SK-MEL-5 (cell line): ENCODE data around the gene MYZAP. TPM values are rescaled to one million over a fixed set of nuclear protein-coding genes. Genes with fewer than 3 reads are reported as not detected.

Experiments used
- DNase-seq: peaks from one replicate; pipeline ENCODE4 v3.0.0-alpha.2; 2016; ENCODE audit warnings: low read depth, low spot score
- in situ Hi-C: cut with HindIII; loops from 2 replicates; pipeline ENCODE4 v1.10.0; 2016; ENCODE audit warnings: low sequenced_read_pairs, high pct_unique_total_duplicates, low pct_unique_long_range_greater_than_20kb
- total RNA-seq: library from RNA; depleted of rRNA; stranded (reverse); fragments of >200 nt; shearing (Covaris generic); gene quantifications from 2 replicates; pipeline ENCODE4 v1.2.3, GENCODE V29; 2014

MYZAP gene
- total RNA-seq, 1 experiment from 2014 or later, result 0.21 TPM

GRCh38 chr15:57696146-57696545, 104.4 kb downstream of the MYZAP start:
- DNase-seq, result no peak

DNA sequence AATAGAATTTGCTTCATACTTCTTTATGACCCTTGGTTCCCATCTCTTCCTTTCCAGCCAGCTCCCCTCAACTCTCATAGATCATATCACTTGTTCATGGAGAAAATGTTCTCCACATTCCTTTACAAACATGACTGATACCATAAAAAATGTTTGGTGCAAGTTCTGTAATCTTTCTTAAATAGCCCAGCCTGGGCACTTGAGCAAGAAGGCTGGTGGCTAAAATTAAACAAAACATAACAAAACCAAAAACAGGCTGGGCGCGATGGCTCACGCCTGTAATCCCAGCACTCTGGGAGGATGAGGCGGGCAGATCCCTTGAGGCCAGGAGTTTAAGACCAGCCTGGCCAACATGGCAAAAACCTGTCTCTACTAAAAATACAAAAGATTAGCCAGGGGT, 105.9 kb downstream of the MYZAP start:
- in situ Hi-C loops, result no loop called here
- DNase-seq, result no peak

More at GRCh38 chr15:57696146-57696545, 104.4 kb downstream of the MYZAP start:
- in situ Hi-C loops, result no loop called here

- in situ Hi-C loops, result no loop called here
These were observed 106.5 kb downstream of the MYZAP start for GRCh38 chr15:57698243-57698642.

GRCh38 chr15:57698991-57699390, 107.3 kb downstream of the MYZAP start:
- DNase-seq, result no peak
- in situ Hi-C loops, result no loop called here

More at GRCh38 chr15:57698243-57698642, 106.5 kb downstream of the MYZAP start:
- DNase-seq, result no peak

DNA sequence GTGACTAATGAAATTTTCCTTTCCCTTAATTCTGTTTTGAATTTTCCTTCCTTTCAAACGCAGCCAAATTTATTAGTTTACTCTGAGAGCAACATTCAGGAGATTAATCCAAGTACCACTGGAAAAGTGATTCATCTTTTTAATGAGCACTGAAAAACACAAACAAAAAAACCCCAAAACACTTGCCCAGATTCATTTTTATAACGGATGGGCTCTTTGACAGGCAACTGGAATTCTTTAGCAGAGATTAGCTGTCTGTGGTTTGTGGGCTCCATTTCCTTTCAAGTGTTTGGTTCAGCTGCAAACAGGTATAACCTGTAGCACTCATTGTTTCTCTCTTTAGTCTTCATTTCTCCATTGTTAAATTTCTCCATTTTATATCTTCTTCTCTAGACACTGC, 111.7 kb downstream of the MYZAP start:
- in situ Hi-C loops, result no loop called here
- no peak for DNase-seq

DNA sequence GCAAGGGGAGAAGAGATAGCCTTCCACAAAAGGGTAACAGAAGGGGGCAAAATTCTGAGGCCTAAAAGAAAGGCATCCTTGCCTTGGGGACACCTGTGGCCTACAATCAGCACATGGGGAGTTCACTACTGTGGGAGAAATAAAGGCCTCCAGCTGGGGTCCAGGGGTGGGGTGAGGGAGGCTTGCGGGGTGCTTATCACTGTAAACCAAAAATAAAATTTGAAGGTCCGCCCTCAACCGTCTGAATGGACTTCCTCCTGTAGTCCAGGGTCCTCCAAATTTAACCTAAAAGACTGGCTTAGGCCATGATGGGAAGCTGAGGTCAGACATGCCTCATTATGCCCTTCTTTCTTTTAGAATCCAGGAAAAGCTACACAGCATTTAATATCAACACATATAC, 112.7 kb downstream of the MYZAP start:
- in situ Hi-C loops, result no loop called here
- no peak for DNase-seq

DNA sequence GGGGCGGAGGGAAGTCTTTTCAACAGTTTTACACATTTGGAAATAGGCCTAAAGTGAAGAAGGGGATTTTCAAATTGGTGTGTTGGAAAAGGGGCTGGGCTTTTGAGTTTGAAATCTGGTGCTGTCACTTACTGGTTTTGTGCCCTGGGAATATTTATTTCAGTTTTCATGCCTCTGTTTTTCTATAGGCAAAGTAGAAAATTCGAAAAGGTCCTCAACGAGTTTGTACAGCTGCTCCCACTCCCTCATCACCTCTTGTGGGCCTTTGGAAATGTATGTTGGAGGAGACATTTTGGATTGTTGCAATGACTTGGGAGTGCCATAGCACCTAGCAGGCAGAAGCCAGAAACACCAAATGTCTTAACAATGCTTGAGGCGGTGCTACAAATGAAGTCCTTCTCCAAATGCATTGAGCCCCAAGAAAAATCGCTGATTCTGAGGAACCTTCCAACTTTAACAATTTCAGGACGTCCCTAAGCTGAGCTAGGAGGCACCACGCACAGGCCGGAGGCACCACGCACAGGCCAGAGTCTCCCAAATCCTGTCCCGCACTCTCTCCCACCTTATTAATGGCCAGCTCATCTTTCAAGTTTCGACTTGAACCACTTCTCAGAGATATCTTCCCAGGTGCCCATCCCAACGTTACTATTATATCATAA, 114.2 kb downstream of the MYZAP start:
- in situ Hi-C loops, result no loop called here
- no peak for DNase-seq

DNA sequence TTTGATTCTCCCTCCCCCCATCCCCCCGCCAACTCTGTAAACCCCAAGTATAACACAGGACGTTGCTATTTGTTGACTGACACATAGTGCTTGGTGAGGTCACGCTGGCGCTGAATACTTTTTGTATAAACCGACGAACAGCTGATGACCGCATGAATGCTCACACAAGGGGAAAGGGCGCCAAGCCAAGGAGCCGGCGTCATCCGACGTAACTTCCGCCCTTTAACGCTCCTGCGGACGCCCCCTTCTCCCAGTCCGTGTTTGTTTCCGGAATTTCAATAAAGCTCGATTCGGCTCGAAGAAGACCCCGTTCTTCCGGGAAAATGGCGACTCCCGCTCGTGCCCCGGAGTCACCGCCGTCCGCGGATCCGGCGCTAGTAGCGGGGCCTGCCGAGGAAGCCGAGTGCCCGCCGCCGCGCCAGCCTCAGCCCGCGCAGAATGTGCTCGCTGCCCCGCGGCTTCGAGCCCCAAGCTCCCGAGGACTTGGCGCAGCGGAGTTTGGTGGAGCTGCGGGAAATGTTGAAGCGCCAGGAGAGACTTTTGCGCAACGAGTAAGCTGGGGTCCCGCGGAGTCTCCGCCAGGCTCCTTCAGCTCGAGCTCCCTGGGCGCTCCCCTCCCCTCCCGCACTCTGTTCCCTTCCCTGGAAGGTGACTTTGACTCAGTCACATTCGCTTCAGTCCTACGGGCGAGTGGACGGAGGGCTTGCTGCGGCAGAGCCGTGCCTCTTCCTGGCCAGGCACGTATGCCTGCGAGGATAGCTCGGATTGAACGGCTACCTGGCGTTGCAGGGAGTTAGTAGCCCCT, 114.9 kb downstream of the MYZAP start, which contains the start of gene POLR2M:
Gene POLR2M (plus strand): TSS at position 310 of the 805 bp plus-strand sequence. CDS start 129 bp downstream, at position 439.
- peak; percentile 97 for DNase-seq
- in situ Hi-C loops, result no loop called here

DNA sequence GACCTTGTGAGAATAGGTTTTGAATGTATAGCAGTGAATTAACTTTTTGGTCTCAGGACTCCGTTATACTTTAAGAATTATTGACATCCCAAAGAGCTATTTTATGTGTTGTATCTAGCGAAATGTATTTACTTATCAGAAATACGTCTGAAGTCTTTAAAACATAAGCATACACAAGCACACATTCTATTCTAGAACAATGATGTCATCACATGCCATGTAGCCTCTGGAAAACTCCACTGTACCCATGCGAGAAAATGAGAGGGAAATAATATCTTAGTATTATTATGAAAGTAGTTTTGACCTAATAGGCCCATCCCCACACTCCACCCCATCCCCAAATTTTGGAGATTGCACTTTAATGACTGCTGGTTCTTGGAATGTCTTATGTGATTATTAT, 116.3 kb downstream of the MYZAP start:
- in situ Hi-C loops, result no loop called here

DNA sequence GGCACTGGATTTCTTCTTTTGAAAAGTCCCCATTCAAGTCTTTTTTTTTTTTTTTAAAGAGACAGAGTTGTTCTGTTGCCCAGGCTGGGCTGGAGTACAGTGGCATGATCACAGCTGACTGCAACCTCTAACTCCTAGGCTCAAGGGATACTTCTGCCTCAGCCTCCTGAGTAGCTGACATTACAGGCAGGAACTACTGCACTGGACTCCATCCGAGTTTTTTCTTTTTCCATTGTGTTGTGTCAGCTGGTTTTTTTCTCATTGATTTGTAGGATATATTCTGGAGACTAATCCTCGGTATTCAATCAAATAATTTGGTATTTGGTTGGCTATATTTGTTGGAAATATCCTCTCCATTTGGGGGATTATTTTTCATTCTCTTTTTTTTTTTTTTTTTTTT, 126.6 kb downstream of the MYZAP start:
- DNase-seq, result no peak
- in situ Hi-C loops, result no loop called here

More for the DNA sequence above, 116.3 kb downstream of the MYZAP start:
- DNase-seq, result no peak

DNA sequence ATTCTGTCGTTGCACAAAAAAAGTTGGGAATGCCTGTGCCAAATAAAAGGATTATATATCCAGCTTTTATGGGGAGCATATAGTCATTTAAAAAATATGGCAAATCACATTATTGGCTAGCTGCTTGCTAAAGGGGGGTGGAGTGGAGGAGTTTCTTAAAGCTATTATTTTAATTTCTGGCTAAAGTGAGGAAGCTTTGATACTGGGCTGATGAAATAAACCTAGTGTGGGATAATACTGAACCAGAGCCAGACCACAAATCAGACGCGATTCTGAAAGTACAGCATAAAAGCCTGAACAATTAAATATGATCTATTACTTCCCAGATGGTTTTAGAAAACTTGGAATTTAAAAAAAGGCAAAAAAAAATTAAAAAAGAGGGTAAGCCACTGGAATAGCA, 129.2 kb downstream of the MYZAP start:
- in situ Hi-C loops, result no loop called here
- DNase-seq, result no peak

DNA sequence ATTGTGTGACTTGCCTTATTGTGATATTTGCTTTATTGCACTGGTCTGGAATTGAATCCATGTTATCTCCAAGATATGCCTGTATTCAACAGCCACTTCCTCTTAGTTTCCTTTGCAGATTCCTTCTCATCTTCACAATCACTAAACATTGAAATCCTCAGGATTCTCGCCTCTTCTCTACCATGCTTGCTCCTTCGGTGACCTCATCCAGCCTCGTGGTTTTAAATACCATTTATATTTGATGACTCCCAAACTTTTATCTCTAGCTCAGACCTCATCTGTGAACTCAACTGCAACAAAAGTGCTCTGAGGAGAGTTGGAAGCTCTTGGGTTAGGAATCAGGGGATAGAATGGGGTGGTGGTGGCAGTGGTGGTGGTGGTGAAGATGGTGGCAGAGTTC, 134.7 kb downstream of the MYZAP start:
- no peak for DNase-seq

DNA sequence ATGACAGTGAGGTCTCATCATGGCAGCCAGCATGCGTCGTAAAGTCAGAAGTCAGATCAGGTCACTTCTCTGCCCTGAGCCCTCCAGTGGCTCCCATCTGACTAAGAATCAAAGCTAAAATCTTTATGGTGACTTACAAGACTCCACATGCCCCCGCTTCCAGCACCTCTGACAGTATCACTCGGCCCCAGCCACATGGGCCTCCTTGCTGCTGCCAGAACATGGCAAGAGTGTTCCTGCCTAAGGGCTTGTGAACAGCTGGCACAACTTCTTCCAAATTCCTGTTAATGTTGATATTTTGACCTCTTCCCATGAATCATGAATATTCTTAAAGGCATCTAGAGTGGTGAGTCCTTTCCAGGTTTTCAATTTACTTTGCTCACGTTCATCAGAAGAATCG, 135.3 kb downstream of the MYZAP start:
- in situ Hi-C loops, result no loop called here
- DNase-seq, result no peak

More for the DNA sequence above, 134.7 kb downstream of the MYZAP start:
- in situ Hi-C loops, result no loop called here

DNA sequence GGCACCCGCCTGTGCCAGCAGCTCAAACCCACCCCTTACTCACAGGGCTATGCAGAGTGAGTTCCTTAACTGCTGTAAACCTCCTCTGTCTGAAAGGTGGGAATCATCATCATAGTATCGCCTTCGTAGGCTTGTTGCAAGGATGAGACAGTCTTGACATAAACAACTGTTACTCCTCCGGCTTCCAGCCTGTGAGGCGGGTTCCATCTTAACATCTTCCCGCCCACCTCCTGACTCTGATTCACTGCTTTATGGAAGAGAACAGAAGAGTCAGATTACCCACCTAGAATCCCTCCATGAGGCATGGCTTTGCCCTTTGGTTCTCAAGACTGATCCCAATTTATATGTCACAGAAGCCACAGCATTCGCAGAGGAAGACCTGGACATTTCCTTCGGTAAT, 136.7 kb downstream of the MYZAP start:
- in situ Hi-C loops, result no loop called here
- no peak for DNase-seq

GRCh38 chr15:57730876-57731275, 139.2 kb downstream of the MYZAP start:
- in situ Hi-C loops, result no loop called here
- no peak for DNase-seq

GRCh38 chr15:57731530-57732103, 139.9 kb downstream of the MYZAP start:
- no peak for DNase-seq
- in situ Hi-C loops, result no loop called here

- peak; percentile 79 for DNase-seq
- in situ Hi-C loops, result no loop called here
These were observed 141.0 kb downstream of the MYZAP start for GRCh38 chr15:57732526-57733331.

DNA sequence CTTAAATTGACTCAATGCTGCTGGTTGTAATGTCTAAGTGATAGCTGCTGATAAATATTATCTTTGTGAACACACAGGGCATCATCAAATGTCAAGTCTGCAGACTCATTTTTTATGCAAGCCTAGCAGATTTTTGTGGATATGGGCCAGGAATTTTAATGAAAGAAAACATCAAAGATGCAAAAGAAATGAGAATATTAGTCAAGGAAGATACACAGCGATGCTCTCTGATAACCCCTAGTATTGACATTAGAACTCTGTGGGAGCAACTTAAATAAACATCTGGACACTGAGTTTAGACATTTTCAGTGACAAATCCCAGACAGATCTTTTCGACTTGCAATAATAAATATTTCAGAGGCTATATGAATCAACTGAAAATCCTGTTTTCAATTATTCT, 143.2 kb downstream of the MYZAP start:
- DNase-seq, result no peak
- in situ Hi-C loops, result no loop called here
